ENCODE results near the gene TMCO1.

GRCh38 chr1:165688046-165688445, 80.6 kb downstream of the TMCO1 start:
- TF ChIP-seq CTCF (IDR thresholded peaks at IDR 0.05) (no peak), POLR2A (IDR thresholded peaks at IDR 0.05) (no peak)

All from heart left ventricle (tissue), 13 donors.